HepG2 (cell line): Measurements from ENCODE around the gene TULP4. TPM values are rescaled to one million over a fixed set of nuclear protein-coding genes. Genes with fewer than 3 reads are reported as not detected.

Experiments used
- ATAC-seq: fragments of 200-7000 bp; cut with Tn5 transposase; 3 replicates; pipeline ENCODE4 v1.9.1; 2020; ENCODE audit warnings: mild to moderate bottlenecking, moderate library complexity
- BruUV-seq: library from RNA; stranded (reverse); fragments of 400-500 nt; replicated peaks from 2 replicates; lab custom pipeline; 2021; lab: Mats Ljungman, UMichigan
- CTCF ChIA-PET: fragments of 300-600 bp; formaldehyde crosslinking; extraction: SDS; loops from one replicate; lab custom pipeline; 2021; ENCODE audit warnings: low total read pairs, inconsistent platforms, low intra/inter-chr PET ratio; lab: Yijun Ruan, JAX
- POLR2A ChIA-PET: fragments of 350-600 bp; sonication (Branson Sonifier 250); formaldehyde crosslinking; loops from one replicate; lab custom pipeline; 2020; ENCODE audit warnings: antibody characterized with exemption, inconsistent platforms; lab: Yijun Ruan, JAX
- DNase-seq: peaks from one replicate; pipeline ENCODE4 v3.0.0-alpha.2; 2015; ENCODE audit warnings: low spot score
- FAIRE-seq: peaks from 3 replicates; lab custom pipeline; 2011; peaks lifted over from hg19 to GRCh38; lab: Jason Lieb, UNC
- H2AFZ ChIP-seq: one replicate; pipeline ENCODE4 v1.6.1; 2011; ENCODE audit warnings: low read length, inconsistent platforms
- H3K27ac ChIP-seq: fragments of 300-600 bp; 3 replicates; pipeline ENCODE4 v1.8.0; 2011; ENCODE audit warnings: mixed run types, mild to moderate bottlenecking, mixed read lengths, low read length, inconsistent platforms; ENCODE audit not compliant: insufficient read depth; ENCODE audit errors: extremely low read length
- H3K27me3 ChIP-seq, 2 experiments: fragments of 200-600 bp in 1 of 2; 2 replicates in 1 of 2; 3 replicates in 1 of 2; pipeline versions ENCODE4 v1.6.0 to v1.8.0; 2011; ENCODE audit warnings: low read length in 2 of 2, mild to moderate bottlenecking in 2 of 2, moderate library complexity in 2 of 2, inconsistent platforms in 1 of 2; ENCODE audit not compliant: insufficient read depth in 2 of 2, control insufficient read depth in 1 of 2
- H3K36me3 ChIP-seq, 2 experiments: fragments of 200-600 bp in 1 of 2; replicated peaks in 1 of 2; 2 replicates in 1 of 2; 3 replicates in 1 of 2; pipeline versions ENCODE4 v1.5.1 to v1.8.0; 2011; ENCODE audit warnings: low read length in 2 of 2, inconsistent platforms in 1 of 2; ENCODE audit not compliant: insufficient read depth in 2 of 2, control insufficient read depth in 1 of 2
- H3K4me1 ChIP-seq: 2 replicates; pipeline ENCODE4 v1.5.1; 2012; ENCODE audit warnings: low read length, inconsistent platforms; ENCODE audit not compliant: insufficient read depth
- H3K4me2 ChIP-seq: 2 replicates; pipeline ENCODE4 v1.6.0; 2011; ENCODE audit warnings: low read depth, low read length, inconsistent platforms
- H3K4me3 ChIP-seq, 3 experiments: fragments of 200-600 bp in 1 of 3; sonication (generic), shearing (Covaris generic) in 1 of 3; replicated peaks in 1 of 3; 2 replicates each; pipeline ENCODE4 v1.5.1; 2011 to 2016; ENCODE audit warnings: low read length in 3 of 3, inconsistent platforms in 2 of 3, low read depth in 2 of 3, mild to moderate bottlenecking in 2 of 3, control low read depth in 1 of 3, mixed read lengths in 1 of 3; ENCODE audit not compliant: insufficient read depth in 1 of 3
- H3K79me2 ChIP-seq: one replicate; pipeline ENCODE4 v1.6.1; 2011; ENCODE audit warnings: low read length, inconsistent platforms; ENCODE audit not compliant: insufficient read depth
- H3K9ac ChIP-seq: 2 replicates; pipeline ENCODE4 v1.6.0; 2011; ENCODE audit warnings: mild to moderate bottlenecking, low read depth, low read length, inconsistent platforms; ENCODE audit not compliant: insufficient read depth
- H3K9me3 ChIP-seq: 2 replicates; pipeline ENCODE4 v1.5.1; 2012; ENCODE audit warnings: mild to moderate bottlenecking, low read length
- H4K20me1 ChIP-seq: 2 replicates; pipeline ENCODE4 v1.6.0; 2011; ENCODE audit warnings: inconsistent platforms, mild to moderate bottlenecking, low read length, moderate library complexity; ENCODE audit not compliant: insufficient read depth
- ATF1 ChIP-seq: IDR thresholded peaks from 2 replicates; pipeline ENCODE4 v1.6.1; 2016; ENCODE audit warnings: mild to moderate bottlenecking, control low read depth
- FOXP4 ChIP-seq: sonication (generic); formaldehyde crosslinking; IDR thresholded peaks from 2 replicates; pipeline ENCODE4 v1.4.0; 2020; ENCODE audit warnings: missing genetic modification reagents
- MAFF ChIP-seq: IDR thresholded peaks from 2 replicates; pipeline ENCODE4 v1.6.1; 2011; ENCODE audit warnings: low read depth, low read length, improper control_type of control experiment
- MAFK ChIP-seq, 2 experiments: IDR thresholded peaks in 1 of 2; conservative IDR thresholded peaks in 1 of 2; 2 replicates each; pipeline ENCODE4 v1.6.1; 2011; ENCODE audit warnings: improper control_type of control experiment in 2 of 2, low read length in 2 of 2
- ZNF687 ChIP-seq: sonication (generic); formaldehyde crosslinking; IDR thresholded peaks from 2 replicates; pipeline ENCODE4 v1.5.1; 2020; ENCODE audit warnings: mild to moderate bottlenecking, missing genetic modification reagents, moderate library complexity
- ZNF7 ChIP-seq: IDR thresholded peaks from 2 replicates; pipeline ENCODE4 v1.6.1; 2016; ENCODE audit warnings: missing biosample characterization, missing genetic modification reagents
- ZNF792 ChIP-seq: IDR thresholded peaks from 2 replicates; pipeline ENCODE4 v1.6.1; 2016
- WGBS: methylation state at CpG from one replicate; pipeline ENCODE4 v1.1.6; 2017; ENCODE audit warnings: low lambda C conversion rate; 5-methylcytosine and 5-hydroxymethylcytosine counted together
- in situ Hi-C: cut with HindIII; loops from 2 replicates; pipeline ENCODE4 v1.10.0; 2017; ENCODE audit warnings: low pct_unique_long_range_greater_than_20kb; ENCODE audit not compliant: extremely low pct_ligation_motif_present
- intact Hi-C: fragments of 100-400 bp; cut with micrococcal nuclease; formaldehyde crosslinking; loops from one replicate; pipeline ENCODE4 v1.10.0; 2022; ENCODE audit not compliant: unreplicated experiment
- polyA plus RNA-seq, 8 experiments: library from polyadenylated mRNA; depleted of rRNA in 3 of 8; stranded (reverse) in 7 of 8; unstranded in 1 of 8; fragments of >200 nt; fragmentation: Illumina TruSeq in 4 of 8; extraction: Trizol in 4 of 8; gene quantifications; 2 replicates each; pipeline versions ENCODE4 v1.2.1 to v1.2.3, GENCODE V29; 2011 to 2016; ENCODE audit warnings: low read depth in 4 of 8, missing spikeins in 1 of 8, mixed read lengths in 1 of 8; ENCODE audit not compliant: insufficient read depth in 1 of 8
- total RNA-seq, 5 experiments: library from RNA; depleted of rRNA; stranded (reverse); fragments of >200 nt; fragmentation: Illumina TruSeq; extraction: Trizol; gene quantifications; 2 replicates each; pipeline ENCODE4 v1.2.3, GENCODE V29; 2016; ENCODE audit warnings: low read depth in 1 of 5

The TULP4 gene
- total and polyA plus RNA-seq, 2 of the 13 experiments (the other 11 are each of a cell fraction or from before 2014, with no cell fraction given) = 21.1 to 122 TPM

- Histone ChIP-seq H3K36me3 (peaks cover 0 to 18% of the 10 kb centered on the region in 2 experiments; a peak in 3 of 5 replicates), H3K27me3 (no peaks in the 10 kb centered on the region), H3K9ac (no peak overlapping the region), H4K20me1 (0 out of 2 replicates have a peak, but pooled peaks cover 4% of the 10 kb centered on the region), H3K4me3 (no peak overlapping the region), H3K27ac (no peak overlapping the region), H2AFZ (no peak overlapping the region), H3K9me3 (no peaks in the 10 kb centered on the region), H3K4me2 (no peak overlapping the region), H3K4me1 (peaks cover 16% of the 10 kb centered on the region; the same call in 1 of the 2 replicates), H3K79me2 (peaks cover 75% of the 10 kb centered on the region)
- in situ Hi-C loops = no loop called here
- FAIRE-seq (no peak), DNase-seq (no peak), ATAC-seq (no peak; the same call in 2 of the 3 replicates)
- ChIA-PET CTCF (no interaction called here), POLR2A (interaction anchor here (0.8 kb wide), 1 partner anchor 11 kb away, joined by 3 read pairs; no protein-coding TSS in a partner anchor)
- 98% methylated on average over 11 of the region's 11 CpGs for WGBS
- intact Hi-C loops = no loop called here
- no TSS peak for BruUV-seq
- TF ChIP-seq FOXP4 (CRISPR knock-in tag) (no peak), ZNF7 (CRISPR knock-in tag) (peak; percentile 71; the same call in 1 of the 2 replicates), MAFK (conservative IDR thresholded peaks at IDR 0.05 in 1 of 2, IDR thresholded peaks at IDR 0.05 in 1 of 2; ENCODE audit: low read length in 2 of 2) (peak; percentile 57 to 71), ZNF792 (CRISPR knock-in tag) (no peak), ZNF687 (0 out of 2 replicates have a peak, but pooled peaks have one; percentile 13), ATF1 (CRISPR knock-in tag) (no peak), MAFF (peak; percentile 40; the same call in 1 of the 2 replicates)
Measured at GRCh38 chr6:158270389-158271127, 41.7 kb upstream of the TULP4 start.
